Measurements from ENCODE around the gene KRT76.

DNA sequence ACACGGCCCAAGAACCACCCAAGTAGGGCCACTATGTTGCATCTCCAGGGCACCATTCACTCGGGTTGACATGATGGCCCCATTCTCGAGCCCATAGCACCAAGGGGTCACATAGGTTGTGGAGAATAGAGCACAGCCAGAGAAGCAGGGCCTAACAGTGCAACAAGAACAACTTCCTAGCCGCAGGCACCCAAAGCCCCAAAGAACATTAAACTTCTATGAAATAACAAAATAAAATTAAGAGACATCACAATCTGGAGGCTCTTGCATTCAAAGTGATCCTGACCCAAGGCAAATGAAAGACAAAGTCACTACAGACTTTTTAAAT lies 34.9 kb upstream of the KRT76 start:
- TF ChIP-seq, protein P1, sequence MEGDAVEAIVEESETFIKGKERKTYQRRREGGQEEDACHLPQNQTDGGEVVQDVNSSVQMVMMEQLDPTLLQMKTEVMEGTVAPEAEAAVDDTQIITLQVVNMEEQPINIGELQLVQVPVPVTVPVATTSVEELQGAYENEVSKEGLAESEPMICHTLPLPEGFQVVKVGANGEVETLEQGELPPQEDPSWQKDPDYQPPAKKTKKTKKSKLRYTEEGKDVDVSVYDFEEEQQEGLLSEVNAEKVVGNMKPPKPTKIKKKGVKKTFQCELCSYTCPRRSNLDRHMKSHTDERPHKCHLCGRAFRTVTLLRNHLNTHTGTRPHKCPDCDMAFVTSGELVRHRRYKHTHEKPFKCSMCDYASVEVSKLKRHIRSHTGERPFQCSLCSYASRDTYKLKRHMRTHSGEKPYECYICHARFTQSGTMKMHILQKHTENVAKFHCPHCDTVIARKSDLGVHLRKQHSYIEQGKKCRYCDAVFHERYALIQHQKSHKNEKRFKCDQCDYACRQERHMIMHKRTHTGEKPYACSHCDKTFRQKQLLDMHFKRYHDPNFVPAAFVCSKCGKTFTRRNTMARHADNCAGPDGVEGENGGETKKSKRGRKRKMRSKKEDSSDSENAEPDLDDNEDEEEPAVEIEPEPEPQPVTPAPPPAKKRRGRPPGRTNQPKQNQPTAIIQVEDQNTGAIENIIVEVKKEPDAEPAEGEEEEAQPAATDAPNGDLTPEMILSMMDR (IDR thresholded peaks at IDR 0.05), result no peak
- TF ChIP-seq POLR2A (IDR thresholded peaks at IDR 0.05), result no peak
- no peak for TF ChIP-seq EP300 (IDR thresholded peaks at IDR 0.05)

Data from gastroesophageal sphincter (tissue), 3 donors.